SK-MEL-5 (cell line): ENCODE results near the gene SPIRE2. TPM values are rescaled to one million over a fixed set of nuclear protein-coding genes. Genes with fewer than 3 reads are reported as not detected.
"Not testable (repeated sequence)": the region's sequence is repeated elsewhere in the genome, so short reads cannot be mapped to it uniquely, and the experiment has no call there.

Experiments
- DNase-seq: peaks from one replicate; pipeline ENCODE4 v3.0.0-alpha.2; 2016; ENCODE audit warnings: low read depth, low spot score
- in situ Hi-C: cut with HindIII; loops from 2 replicates; pipeline ENCODE4 v1.10.0; 2016; ENCODE audit warnings: low sequenced_read_pairs, high pct_unique_total_duplicates, low pct_unique_long_range_greater_than_20kb
- total RNA-seq: library from RNA; depleted of rRNA; stranded (reverse); fragments of >200 nt; shearing (Covaris generic); gene quantifications from 2 replicates; pipeline ENCODE4 v1.2.3, GENCODE V29; 2014

SPIRE2 gene
- total RNA-seq, 1 experiment from 2014 or later, result 20.2 TPM

DNA sequence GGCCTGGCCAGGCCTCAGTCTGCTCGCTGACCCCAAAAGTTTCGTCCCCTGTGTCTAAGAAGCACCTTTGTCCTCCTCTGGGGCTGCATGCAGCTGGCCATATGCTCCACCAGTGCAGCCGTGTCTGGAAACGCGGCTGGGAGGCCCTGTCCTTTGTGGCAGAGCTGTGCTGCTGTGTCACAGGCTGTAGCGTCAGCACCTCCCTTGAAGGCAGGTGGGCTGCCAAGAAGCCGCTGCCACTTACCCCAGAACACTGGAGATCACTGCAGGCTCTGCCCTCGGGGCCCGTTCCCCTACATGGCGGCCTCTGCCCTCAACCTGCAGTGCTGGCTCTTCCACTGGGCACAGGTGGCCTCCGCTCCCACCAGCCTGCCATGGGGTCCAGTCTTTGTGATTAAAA lies 74.7 kb downstream of the SPIRE2 start:
- in situ Hi-C loops, result no loop called here
- DNase-seq, result no peak

DNA sequence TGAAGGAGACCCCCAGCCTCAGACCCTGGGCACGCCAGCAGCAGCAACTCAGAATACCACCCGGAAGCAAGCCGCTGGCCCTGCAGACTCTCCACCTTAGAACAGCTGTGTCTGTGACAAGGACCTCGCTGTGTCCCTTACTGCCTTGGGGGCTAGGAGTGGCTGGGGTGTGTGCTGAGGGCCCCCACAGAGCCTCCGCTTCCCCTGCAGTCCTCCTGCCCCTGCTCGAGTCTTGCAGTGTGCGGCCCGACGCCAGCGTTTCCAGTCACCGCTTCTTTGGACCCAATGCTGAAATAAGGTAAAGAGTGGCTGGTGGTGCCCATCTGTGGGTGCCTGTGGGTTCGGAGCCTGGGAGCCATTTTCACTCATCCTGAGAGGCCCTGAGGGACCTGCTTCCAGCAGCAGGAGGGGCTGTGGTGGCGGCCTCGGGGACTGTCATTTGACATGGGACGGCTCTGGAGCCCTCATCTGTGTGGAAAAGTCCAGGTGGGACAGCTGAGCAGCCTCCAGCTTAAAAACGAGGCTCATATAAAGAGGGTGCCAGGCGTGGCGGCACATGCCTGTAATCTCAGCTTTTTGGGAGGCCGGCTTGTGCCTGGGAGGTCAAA lies 75.7 kb downstream of the SPIRE2 start:
- DNase-seq, result no peak
- in situ Hi-C loops, result no loop called here

DNA sequence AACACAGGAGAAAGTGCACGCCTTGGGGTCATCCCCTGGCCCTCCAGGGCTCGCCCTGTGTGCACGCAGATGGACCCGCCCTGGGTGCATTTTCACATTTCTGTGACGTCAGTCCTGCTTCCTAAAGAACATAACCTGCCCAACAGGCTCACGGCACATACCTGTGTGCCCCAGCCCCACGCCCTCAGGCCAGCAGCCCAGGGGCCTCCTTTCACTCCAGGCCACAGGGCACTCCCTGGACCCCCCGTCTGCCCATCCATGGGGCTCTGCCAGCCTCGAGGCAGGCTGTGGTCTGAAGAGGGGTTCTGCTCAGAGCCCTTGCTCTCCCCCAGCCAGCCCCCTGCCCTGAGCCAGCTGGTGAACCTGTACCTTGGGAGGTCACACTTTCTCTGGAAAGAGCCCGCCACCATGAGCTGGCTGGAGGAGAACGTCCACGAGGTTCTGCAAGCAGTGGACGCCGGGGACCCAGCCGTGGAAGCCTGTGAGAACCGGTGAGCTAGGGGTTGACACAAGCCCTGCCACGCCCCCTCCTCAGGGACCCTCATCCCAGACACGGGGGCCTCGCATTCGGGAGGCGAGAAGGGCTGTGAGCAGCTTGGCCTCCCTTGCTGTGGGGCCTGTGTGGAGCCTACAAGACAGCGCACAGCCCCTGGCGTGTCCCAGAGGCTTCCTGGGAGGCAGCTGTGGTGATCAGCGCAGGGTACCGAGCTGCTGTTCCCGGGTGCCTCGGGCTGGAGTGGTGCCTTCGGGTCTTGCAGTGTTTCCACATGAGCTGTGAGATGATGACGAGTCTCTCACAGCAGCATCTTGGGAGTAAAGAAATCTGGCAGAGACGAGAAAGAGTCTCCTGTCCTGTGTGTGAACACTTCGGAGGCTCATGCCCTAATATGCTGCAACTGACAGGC lies 76.6 kb downstream of the SPIRE2 start:
- no peak for DNase-seq
- in situ Hi-C loops, result no loop called here

DNA sequence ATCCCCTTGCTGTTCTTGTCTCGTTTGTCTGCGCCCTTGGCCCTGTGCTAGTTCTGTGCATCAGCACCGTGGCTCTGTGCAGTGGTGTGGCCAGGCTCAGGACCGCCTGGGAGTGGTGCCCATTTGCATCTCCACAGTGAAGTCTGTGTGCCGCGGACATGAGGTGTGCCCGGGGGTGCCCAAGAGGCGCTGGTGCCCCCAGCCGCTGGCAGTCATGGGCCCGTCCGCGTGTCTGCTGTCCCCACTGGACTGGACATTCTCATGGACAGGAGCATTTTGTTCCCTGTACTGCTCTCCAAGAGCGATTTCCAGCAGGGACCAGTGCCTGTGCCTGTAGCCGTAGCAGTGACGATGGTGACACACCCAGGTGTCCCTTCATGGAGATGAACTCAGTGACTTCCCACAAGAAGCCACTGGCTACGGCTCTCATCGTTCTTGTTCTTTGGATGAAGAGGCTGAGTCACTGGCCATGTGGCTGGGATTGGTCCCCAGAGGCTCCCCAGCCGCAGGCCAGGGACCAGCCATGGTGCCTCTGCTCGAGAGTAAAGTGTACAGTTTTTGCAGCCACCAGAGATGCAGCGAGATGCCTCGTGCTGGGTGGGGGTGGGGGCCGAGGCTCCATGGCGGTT lies 77.3 kb downstream of the SPIRE2 start:
- in situ Hi-C loops, result no loop called here
- DNase-seq, result no peak

DNA sequence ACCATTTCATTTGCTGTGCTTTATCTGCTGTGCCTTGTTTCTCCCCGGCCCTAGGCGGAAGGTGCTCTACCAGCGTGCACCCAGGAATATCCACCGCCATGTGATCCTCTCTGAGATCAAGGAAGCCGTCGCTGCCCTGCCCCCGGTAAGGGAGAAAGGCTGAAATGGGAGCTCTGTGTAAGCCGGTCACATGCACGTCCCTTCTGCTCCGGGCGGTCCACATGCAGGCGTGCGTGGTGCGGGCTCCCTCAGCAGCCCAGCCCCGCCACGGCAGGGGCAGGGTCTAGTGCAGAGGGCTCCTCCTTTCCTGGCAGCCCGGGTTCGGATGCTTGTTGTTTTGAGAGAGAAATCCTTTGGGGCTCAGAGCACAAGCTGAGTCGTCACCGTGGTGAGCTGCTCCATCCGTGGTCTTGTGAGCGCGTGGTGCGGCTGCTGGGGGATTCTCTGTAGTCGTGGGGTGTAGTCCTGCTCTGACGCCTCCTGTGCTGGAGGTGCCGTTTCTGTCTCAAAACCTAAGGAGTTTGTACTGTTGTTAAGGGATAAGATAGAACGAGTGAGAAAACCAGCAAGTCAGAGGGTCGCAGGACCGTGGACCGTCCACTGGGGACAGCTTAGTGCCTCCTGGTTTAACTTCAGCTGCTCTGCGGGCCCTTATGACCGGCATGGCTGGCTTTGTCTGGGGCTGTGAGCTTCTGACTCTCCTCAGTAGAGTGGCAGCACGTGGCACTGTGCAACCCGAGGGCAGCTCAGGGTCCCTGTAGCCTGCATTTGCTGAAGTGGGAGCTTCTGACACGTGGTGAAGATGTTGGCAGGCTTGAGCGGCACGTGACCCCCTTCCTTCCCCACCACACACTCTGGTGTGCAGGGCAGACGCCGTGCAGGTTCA lies 78.1 kb downstream of the SPIRE2 start:
- DNase-seq, result peak; percentile 92

DNA sequence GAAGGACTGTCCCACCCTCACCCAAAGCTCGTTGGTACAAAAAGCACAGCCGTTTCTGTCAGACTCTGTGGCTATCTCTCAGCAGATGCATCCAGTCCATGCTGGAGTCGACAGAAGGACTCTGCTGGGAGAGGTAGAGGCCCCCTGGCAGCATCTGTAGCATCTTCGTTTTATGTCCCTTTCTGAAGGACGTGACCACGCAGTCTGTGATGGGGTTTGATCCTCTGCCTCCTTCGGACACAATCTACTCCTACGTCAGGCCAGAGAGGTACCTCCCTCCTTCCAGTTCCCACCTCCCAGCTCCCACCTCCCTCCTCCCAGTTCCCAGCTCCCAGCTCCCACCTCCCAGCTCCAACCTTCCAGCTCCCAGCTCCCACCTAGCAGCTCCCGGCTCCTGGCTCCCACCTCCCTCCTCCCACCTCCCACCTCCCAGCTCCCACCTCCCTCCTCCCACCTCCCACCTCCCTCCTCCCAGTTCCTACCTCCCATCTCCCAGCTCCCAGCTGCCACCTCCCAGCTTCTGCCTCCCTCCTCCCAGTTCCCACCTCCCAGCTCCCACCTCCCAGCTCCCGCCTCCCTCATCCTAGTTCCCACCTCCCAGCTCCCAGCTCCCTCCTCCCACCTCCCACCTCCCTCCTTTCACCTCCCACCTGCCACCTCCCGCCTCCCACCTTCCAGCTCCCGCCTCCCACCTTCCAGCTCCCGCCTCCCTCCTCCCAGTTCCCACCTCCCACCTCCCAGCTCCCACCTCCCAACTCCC lies 79.0 kb downstream of the SPIRE2 start:
- DNase-seq, result no peak
- in situ Hi-C loops, result no loop called here

More for the DNA sequence above, 78.1 kb downstream of the SPIRE2 start:
- in situ Hi-C loops, result no loop called here

DNA sequence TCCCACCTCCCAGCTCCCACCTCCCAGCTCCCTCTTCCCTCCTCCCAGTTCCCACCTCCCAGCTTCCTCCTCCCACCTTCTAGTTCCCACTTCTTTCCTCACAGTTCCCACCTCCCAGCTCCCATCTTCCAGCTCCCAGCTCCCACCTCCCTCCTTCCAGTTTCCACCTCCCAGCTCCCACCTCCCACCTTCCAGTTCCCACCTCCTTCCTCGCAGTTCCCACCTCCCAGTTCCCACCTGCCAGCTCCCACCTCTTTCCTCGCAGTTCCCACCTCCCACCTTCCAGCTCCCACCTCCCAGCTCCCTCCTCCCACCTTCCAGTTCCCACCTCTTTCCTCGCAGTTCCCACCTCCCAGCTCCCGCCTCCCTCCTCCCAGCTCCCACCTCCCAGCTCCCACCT lies 80.0 kb downstream of the SPIRE2 start:
- no peak for DNase-seq
- in situ Hi-C loops, result no loop called here

DNA sequence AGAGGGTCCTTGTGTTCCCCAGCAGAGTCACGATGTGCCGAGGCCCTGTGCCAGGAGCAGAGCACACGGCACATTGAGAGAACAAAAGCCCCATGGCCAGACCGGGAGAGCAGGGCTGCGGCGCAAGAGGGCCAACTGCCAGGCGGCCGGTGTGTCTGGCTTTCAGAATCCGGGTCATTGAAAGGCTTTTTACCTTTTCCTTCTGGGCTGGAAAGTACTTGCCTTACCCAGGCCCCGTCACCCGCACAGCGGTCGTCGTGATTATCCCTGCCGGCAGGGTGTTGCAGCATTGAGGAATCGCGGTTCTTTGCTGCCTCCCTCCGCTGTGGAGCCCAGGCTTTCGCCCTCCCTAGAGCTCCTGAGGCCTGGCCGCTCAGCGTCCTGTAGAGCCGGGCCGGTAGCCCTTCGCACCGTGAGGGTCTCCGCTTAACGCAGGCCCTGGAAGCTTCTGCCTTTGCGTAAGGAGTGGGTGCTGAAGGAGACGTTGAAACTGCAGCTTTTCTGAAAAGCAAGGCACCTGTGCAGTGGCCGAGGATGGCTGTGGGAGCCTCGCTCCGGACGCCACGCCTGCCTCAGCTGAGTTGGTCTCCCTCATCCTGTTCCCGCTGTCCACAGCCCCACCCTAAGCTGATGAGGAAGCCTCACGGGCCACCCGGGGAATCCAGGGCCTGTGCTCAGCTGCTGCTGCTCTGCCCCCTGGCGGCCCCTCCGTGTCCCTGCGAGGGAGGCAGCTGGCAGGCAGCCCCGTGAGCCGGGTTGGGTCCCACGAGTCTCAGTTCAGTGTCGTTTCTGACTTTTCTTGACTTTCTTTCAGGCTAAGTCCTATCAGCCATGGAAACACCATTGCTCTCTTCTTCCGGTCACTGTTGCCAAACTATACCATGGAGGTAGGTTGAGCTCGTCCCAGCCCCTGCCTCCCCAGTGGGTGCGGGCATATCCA lies 81.8 kb downstream of the SPIRE2 start:
- peak; percentile 81 for DNase-seq
- in situ Hi-C loops, result no loop called here

DNA sequence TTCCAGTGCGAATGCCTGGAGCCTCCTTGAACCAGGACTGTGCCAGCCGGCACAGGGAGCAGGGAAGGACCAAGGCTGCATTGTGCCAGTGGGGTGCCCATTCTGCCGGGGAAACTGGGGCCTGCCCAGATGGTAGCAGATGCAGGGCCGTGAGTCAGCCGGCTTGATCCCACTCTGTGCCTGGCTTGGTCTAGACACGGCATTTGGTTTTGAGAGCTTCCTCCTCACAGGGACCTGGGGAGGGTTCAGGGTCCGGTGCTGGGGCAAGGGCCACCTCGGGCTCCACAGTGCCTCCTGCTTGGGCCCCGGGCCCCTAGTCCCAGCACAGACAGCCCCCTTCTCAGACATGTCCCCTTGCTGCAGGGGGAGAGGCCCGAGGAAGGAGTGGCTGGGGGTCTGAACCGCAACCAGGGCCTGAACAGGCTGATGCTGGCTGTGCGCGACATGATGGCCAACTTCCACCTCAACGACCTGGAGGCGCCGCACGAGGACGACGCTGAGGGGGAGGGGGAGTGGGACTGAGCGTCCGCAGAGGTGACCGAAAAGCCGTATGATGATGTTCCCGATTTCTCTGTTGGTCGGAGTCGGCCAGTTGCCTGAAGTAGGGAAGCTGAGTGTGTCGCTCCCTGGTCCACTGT lies 82.6 kb downstream of the SPIRE2 start:
- in situ Hi-C loops, result no loop called here
- DNase-seq, result no peak

DNA sequence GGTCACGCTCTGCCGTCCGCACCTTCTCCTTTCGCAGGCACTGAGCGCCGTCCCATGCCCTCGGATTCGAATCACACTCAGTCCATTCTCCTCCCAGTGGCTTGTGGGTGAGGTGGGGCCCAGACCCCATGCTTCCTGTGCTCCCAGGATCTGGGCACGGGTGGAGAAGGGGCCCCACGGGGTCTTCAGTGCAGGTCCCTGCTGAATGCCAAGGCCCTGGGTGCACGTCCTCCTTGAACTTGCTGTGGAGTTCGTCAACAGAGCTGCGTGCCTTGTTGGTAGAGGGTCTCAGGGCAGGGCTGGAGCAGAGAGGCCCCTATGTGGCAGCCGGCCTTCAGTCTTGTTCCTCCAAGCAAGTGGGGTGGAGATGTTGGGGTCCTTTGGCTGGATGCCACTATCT lies 83.1 kb downstream of the SPIRE2 start:
- DNase-seq, result no peak

DNA sequence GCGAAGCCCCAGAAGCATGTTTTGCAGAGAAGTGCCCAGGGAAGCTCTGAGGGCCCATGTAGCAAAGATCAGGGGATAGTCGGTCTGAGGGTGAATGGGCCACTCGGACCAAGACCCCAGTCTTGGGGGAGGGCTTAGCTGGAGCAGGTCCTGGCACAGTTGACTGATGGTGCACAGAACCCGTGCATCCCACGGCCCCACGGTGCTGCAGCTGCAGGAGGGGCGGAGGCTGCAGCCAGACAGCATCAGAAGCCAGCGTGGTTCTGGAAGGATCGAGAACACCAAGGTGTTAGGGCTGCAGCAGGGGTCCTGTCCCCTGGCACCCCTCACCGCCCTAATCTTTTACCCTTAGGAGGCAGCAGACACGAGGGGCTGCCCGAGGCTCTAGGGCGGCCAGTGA lies 83.9 kb downstream of the SPIRE2 start:
- in situ Hi-C loops, result no loop called here
- no peak for DNase-seq

More for the DNA sequence above, 83.1 kb downstream of the SPIRE2 start:
- in situ Hi-C loops, result no loop called here

DNA sequence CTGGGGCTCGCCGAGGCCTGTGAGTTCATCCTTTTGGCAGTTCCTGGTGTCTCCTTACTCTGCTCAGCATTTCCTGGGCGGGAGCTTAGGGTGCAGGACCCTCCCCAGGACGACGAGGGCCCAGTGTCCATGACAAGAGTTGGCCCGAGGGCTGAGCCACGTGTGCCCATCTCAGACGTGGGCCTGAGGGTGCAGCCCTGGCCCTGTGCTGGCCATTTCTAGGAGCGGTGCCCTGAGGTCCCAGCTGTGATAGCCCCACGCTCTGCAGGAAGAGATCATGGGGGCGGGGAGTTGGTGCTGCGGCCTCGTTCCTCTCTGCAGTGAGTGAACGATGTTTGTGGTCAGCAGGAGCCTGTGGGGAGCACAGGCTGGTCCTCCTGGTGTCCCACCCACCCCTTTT lies 84.4 kb downstream of the SPIRE2 start:
- in situ Hi-C loops, result no loop called here
- no peak for DNase-seq

DNA sequence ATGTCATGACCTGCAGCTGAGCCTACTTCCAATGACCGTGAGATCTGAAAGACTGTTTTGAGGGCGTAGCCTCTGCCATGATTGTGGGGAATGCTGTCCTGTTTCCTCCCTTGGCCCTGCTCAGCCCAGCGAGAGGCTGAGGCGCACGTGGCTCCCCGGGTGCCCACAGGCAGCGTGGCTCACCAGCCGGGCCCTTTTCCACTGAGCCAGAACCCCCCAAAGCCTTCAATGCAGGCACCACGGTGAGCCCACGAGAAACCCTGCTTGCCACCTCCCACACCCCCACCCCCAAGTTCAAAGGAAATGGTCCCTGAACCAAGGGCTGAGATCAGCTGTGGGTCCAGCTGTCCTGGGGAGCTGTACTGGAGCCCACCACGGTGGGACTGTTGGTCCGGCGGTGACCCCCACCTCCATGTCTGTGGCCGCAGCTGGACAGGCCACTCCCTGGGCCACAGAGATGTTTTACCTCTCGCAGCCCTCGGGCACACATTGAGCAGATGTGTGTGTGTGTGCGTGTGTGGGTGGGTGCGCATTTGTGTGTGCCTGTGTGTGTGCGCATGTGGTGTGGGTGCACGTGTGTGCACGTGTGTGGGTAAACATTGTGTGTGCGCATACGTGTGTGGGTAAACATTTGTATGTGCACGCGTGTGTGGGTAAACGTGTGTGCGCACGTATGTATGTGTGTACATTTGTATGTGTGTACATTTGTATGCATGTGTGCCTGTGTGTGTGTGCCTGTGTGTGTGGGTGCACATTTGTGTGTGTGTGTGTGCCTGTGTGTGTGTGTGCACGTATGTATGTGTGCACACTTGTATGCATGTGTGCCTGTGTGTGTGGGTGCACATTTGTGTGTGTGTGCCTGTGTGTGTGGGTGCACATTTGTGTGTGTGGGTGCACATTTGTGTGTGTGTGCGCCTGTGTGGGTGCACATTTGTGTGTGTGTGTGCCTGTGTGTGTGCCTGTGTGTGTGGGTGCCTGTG lies 85.4 kb downstream of the SPIRE2 start:
- in situ Hi-C loops, result no loop called here
- DNase-seq, result no peak

DNA sequence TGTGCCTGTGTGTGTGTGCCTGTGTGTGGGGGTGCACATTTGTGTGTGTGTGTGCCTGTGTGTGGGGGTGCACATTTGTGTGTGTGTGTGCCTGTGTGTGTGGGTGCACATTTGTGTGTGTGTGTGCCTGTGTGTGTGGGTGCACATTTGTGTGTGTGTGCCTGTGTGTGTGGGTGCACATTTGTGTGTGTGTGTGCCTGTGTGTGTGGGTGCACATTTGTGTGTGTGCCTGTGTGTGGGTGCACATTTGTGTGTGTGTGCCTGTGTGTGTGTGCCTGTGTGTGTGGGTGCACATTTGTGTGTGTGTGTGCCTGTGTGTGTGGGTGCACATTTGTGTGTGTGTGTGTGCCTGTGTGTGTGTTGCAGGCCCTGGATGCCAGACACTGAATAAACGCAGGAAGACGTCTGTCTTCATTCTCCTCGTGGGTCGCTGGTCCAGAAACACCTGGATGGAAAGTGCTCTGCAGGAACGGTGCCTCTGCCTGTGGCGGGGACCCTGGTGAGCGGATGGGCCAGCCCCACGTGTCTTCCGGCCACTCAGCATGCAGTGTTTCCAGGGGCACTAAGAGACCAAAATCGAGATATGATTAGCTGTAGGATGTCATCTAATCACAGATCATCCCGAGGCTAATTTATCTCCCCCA lies 86.5 kb downstream of the SPIRE2 start:
- in situ Hi-C loops, DNase-seq: not testable (repeated sequence)
